ENCODE results near the gene ADH1A.

GRCh38 chr4:99290848-99291786 lies at the start of gene ADH1A:
- no peak for TF ChIP-seq POLR2A (IDR thresholded peaks at IDR 0.05)
- no peak for TF ChIP-seq POLR2AphosphoS5 (IDR thresholded peaks at IDR 0.05; ENCODE audit: insufficient read depth in 1 of 2, low read depth in 1 of 2)
